GM06990 (cell line): ENCODE data around the gene STIL.
"Not testable (repeated sequence)": the region's sequence is repeated elsewhere in the genome, so short reads cannot be mapped to it uniquely, and the experiment has no call there.

Source experiments
- DNase-seq: peaks from one replicate; pipeline ENCODE4 v3.0.0-alpha.2; 2011; ENCODE audit not compliant: insufficient read length; ENCODE audit errors: extremely low read depth
- H3K27me3 ChIP-seq: replicated peaks from 2 replicates; pipeline ENCODE4 v1.6.0; 2011; ENCODE audit warnings: low read length; ENCODE audit not compliant: control insufficient read depth, insufficient read depth
- H3K36me3 ChIP-seq: 2 replicates; pipeline ENCODE4 v1.5.1; 2011; ENCODE audit warnings: low read length; ENCODE audit not compliant: control insufficient read depth, insufficient read depth
- H3K4me3 ChIP-seq: replicated peaks from 2 replicates; pipeline ENCODE4 v1.5.1; 2011; ENCODE audit warnings: low read depth, mild to moderate bottlenecking, control low read depth, low read length
- TF ChIP-seq, protein P1 (sequence below): IDR thresholded peaks from 2 replicates; pipeline ENCODE4 v1.5.1; 2011; ENCODE audit warnings: low read length, control low read depth, mild to moderate bottlenecking, inconsistent platforms; ENCODE audit not compliant: insufficient read depth, poor library complexity, severe bottlenecking

The STIL gene

DNA sequence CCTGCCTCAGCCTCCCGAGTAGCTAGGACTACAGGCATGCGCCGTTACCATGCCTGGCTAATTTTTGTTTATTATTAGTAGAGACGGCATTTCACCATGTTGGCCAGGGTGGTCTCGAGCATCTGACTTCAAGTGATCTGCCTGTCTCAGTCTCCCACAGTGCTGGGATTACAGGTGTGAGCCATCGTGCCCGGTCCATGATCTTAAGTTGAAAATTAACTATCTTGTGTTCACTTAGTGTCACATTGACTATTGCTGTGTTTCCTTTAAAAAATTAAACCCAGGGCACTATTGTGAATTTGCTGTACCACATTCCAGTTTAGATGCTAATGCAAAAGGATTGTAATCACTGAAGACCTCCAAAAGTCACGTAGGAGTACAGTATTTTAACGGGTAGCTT, 33.8 kb upstream of the STIL start:
- DNase-seq: no peak
- Histone ChIP-seq H3K4me3 (no peak overlapping the region), H3K27me3 (no peaks in the 10 kb centered on the region), H3K36me3 (peaks cover 2% of the 10 kb centered on the region; the same call in 1 of the 2 replicates)
- TF ChIP-seq, protein P1, sequence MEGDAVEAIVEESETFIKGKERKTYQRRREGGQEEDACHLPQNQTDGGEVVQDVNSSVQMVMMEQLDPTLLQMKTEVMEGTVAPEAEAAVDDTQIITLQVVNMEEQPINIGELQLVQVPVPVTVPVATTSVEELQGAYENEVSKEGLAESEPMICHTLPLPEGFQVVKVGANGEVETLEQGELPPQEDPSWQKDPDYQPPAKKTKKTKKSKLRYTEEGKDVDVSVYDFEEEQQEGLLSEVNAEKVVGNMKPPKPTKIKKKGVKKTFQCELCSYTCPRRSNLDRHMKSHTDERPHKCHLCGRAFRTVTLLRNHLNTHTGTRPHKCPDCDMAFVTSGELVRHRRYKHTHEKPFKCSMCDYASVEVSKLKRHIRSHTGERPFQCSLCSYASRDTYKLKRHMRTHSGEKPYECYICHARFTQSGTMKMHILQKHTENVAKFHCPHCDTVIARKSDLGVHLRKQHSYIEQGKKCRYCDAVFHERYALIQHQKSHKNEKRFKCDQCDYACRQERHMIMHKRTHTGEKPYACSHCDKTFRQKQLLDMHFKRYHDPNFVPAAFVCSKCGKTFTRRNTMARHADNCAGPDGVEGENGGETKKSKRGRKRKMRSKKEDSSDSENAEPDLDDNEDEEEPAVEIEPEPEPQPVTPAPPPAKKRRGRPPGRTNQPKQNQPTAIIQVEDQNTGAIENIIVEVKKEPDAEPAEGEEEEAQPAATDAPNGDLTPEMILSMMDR: no peak

DNA sequence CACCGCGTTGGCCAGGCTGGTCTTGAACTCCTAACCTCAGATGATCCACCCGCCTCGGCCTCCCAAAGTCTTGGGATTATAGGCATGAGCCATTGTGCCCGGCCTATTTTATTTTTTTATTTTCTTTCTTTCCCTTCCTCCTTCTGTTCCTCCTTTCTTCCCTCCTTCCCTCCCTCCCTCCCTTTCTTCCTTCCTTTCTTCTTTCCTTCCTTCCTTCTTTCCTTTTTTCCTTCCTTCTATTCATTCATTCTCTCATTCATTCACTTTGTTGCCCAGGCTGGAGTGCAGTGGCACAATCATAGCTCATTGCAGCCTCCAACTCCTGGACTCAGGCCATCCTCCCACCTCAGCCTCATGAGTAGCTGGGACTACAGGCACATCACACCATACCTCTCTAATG, 33.0 kb upstream of the STIL start:
- not testable (repeated sequence) for H3K36me3 ChIP-seq, H3K27me3 ChIP-seq, H3K4me3 ChIP-seq, DNase-seq

DNA sequence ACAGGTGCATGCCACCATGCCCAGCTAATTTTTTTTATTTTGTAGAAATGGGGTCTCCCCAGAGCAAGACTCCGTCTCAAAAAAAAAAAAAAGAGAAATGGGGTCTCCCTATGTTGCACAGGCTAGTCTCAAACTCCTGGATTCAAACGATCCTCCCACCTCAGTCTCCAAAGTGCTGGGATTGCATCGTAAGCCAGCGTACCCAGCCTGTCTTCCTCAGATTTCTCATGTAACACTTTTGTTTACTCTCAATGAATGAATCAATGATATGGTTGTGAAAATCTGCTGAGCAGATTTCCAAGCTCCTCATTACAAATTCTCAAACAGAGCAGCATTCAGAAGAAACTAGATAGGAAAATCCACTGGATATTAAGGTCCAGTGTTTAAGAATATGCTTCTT, 26.3 kb upstream of the STIL start:
- DNase-seq: no peak
- TF ChIP-seq, protein P1: no peak
- no peaks in the 10 kb centered on the region for H3K27me3 ChIP-seq

DNA sequence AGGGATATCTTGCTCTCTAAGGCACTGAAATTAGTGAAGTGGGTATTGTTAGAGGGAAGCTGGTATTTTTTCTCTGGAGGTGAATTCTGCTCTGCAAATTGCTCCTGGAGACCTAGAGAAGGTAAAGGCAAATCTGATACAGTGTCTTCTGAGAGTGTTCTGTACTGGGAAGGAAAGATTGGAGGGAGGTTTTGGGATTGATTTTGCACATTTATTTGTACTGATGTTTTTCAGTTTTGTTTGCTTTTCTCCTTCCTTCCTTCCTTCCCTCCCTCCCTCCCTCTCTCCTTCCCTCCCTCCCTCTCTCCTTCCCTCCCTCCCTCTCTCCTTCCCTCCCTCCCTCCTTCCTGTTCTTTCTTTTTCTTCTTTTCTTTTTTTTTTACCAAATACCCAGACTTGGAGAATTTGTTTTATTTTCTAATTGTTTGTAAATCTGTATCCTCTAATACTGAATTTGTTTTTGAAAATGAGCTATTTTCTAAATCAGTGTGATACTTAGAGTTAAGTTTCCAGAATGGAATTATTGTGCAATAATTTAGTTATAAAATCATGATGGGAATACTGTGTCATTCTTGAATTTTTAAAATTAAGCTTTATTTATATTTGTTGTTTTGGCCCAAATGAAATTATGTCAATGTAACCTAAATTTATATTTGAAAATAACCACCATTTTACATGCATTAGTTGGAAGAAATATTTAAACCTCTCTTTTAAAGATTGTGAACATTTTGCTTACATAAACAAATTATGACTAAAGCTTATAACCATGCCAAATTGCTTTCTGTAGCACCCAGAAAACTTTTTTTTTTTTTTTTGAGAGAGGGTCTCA, 24.5 kb upstream of the STIL start:
- H3K27me3 ChIP-seq: no peaks in the 10 kb centered on the region
- no peaks in the 10 kb centered on the region for H3K36me3 ChIP-seq
- H3K4me3 ChIP-seq: no peak overlapping the region
- TF ChIP-seq, protein P1: no peak
- no peak for DNase-seq

More for the DNA sequence above, 26.3 kb upstream of the STIL start:
- Histone ChIP-seq H3K4me3 (no peak overlapping the region), H3K36me3 (no peaks in the 10 kb centered on the region)

DNA sequence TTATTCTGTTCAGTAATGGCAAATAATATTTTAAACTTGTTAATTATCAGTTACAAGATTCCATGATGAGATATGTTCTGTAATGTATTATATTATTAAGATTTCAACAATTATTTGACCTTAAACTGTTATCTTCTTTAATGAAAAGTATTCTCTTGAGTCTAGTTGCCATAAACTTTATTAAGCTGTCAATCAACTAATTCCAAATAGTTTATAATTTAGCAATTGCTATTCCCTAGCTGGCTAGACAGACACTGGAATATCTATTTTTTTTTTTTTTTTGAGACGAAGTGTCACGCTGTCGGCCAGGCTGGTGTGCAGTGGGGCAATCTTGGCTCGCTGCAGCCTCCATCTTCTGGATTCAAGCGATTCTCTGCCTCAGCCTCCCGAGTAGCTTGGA, 23.4 kb upstream of the STIL start:
- no peaks in the 10 kb centered on the region for H3K36me3 ChIP-seq
- H3K27me3 ChIP-seq: no peaks in the 10 kb centered on the region
- no peak for DNase-seq
- TF ChIP-seq, protein P1: no peak
- no peak overlapping the region for H3K4me3 ChIP-seq

DNA sequence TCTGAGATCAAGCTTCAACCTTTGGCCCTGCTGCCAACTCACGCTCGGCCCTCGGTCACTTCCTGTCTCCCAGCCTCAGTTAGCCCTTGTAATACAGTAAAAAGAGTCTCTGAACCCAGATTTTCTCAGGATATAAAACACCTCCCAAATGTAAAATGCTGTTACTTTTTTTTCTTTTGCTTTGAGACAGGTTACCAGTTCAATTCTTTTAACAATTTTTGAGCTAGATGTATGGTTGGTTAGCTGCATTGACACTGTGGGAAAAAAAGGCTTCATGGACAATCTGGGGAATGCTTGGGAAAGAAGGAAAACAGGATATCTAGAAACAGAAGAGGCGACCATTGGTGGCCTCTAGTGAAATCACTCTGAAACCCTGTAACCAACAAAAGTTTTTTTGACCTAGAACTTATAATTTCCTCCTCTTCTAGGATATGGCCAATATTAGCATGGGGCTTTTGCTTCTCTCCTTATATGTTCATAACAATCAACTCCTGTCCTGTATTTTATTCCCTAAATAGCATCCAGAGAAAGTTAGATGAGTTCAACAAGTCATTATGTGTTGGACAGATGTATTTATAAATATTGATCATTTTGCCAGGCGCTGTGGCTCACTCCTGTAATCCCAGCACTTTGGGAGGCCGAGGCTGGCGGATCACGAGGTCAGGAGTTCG, 21.0 kb upstream of the STIL start:
- H3K4me3 ChIP-seq: peak overlapping the region; percentile 85

More for the DNA sequence above, 21.0 kb upstream of the STIL start:
- Histone ChIP-seq H3K36me3 (no peaks in the 10 kb centered on the region), H3K27me3 (no peaks in the 10 kb centered on the region)
- TF ChIP-seq, protein P1: no peak
- no peak for DNase-seq
